Measurements from ENCODE around the gene GPATCH2. TPM values are rescaled to one million over a fixed set of nuclear protein-coding genes. Genes with fewer than 3 reads are reported as not detected.
"Not testable (repeated sequence)": the region's sequence is repeated elsewhere in the genome, so short reads cannot be mapped to it uniquely, and the experiment has no call there.

Gene GPATCH2
- total RNA-seq, 1 experiment from 2014 or later = 28.9 TPM

DNA sequence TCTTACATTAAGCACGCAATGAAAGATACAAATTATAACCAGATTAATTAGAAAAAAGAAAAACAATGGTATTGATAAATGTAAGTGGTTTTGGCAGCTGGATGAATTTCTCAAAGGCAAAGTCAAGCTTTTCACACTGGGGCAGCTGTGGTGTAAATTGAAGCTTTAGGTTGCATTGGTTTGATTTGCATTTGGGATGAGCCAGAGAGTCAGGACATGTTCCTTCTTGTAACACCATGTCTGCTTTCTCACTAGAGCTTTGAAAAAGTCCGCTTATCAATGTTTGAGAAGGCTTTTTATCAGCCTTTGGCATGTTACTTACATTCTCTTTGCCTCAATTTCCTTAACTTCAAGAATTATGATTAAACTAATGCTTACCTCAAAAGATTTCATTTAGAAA, 173.9 kb downstream of the GPATCH2 start:
- no peak for DNase-seq (ENCODE audit: extremely low read depth, low read depth)

DNA sequence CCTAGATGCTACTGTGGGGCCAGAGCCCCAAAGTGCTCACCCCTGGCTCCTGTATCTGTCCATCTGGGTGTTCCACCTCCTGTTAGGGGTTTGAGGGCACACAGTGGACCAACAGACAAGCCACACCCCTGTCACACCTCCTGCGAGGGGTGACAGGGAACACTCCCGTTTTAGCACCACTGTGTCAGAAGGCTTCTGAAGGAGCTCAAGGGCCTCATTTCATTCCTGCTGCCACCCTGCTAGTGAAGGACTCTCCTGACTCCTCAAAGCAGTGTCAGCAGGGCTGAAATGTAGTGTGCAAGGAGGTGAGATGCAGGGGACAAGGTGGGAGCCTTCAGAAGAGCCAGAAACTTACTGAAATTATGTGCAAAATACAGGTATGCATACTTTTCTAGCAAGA, 174.6 kb downstream of the GPATCH2 start:
- no peak for DNase-seq (ENCODE audit: extremely low read depth, low read depth)

DNA sequence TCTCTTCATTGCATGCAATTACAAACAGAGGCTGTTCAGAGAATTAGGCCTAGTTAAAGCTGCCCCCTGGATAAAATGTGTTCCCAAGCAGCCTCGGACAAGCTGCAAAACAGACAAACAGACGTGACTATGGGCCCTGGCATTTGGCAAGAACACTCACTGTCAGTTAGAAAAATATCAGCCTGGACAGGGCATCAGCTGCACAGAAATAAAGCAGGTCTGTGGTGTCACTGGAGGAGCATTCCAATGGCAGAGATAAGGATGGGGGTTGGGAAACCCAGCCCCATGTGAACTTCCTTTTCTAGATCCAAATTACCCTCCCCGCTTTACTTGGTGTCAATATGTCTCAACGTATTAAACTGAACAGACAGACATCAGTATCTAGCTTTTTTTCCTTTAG, 177.1 kb downstream of the GPATCH2 start:
- no peak for DNase-seq (ENCODE audit: extremely low read depth, low read depth)

DNA sequence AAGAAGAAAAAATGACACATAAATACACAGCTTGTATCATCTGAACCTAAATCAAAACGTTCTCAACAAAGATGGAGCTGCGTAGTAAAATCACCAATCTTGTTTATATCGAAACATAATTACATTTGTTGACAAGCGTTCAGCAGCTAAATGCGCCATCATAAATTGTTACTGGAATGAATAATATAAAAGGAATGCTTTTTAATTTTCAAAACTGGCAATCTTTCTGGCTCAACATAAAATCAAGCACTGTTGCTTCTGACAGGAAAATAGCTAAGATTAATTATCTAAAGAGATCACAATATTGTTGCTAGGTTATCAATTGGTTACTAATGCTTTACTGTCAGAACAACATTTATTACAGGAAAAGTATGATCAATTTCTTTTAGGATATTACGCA, 181.5 kb downstream of the GPATCH2 start:
- DNase-seq (ENCODE audit: extremely low read depth, low read depth) = no peak

DNA sequence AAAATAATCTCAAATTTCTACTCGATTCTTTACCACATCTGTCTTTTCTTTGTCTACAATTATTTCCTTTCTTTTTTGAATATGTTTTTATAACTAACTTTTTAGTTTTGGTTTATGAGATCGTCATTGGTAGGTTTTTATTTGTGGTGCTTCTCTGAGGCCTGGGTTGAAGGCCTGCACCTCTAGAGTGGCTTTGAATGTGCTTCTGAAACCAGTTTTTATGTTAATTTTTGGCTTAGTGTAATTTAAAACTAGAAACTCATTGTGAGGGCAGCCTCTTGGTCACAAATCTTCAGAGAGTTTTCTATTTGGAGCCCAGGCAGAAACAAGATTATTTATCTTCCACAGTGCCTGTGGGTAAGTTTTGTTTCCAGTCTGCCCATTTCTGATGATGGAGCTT, 187.0 kb downstream of the GPATCH2 start:
- no peak for DNase-seq (ENCODE audit: extremely low read depth, low read depth)

DNA sequence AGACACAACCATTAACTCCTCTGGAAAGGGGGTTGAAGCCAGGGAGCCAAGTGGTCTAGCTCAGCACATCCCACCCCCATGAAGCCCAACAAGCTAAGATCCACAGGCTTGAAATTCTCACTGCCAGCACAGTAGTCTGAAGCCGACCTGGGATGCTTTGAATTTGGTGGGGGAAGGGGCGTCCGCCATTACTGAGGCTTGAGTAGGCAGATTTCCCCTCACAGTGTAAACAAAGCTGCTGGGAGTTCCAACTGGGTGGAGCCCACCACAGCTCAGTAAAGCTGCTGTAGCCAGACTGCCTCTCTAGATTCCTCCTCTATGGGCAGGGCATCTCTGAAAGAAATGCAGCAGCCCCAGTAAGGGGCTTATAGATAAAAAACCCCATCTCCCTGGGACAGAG, 193.5 kb downstream of the GPATCH2 start:
- DNase-seq (ENCODE audit: extremely low read depth, low read depth) = no peak

DNA sequence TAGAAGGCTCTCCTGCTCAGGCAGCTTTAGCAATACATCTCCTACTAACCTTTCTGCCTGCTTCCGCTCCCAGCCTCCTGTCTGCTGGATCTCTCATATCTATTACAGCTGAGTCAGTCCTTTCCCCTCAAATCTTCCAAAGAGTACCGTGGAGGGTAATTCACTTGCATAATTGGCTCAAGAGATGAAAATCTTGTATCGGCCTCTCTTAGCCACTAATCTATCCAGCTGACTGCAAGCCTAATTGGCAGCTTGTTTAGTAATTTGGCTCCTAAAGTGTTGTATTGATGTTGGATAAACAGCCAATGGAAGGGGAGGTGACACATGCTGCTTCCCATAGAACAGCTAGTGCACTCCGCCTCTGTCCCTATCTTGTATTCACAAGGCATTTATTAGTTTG, 195.7 kb downstream of the GPATCH2 start:
- DNase-seq (ENCODE audit: extremely low read depth, low read depth) = no peak

DNA sequence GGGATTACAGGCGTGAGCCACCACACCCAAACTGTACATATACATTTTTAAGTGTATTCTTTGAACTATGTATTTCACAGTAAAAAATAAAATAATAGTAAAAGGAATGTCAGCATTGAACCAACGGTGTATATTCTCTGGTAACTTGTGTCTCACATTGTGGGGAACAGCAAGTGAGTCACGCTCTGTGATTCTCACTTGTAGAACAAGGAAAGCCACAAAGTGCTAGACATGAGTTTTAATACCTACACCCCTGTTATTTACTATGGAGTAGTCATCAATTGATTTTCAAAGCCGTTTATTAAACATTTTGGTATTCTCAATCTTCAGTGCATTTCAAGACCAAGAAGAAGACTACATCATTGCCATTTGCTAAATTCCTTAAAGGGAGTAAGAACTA, 197.2 kb downstream of the GPATCH2 start:
- no peak for DNase-seq (ENCODE audit: extremely low read depth, low read depth)

DNA sequence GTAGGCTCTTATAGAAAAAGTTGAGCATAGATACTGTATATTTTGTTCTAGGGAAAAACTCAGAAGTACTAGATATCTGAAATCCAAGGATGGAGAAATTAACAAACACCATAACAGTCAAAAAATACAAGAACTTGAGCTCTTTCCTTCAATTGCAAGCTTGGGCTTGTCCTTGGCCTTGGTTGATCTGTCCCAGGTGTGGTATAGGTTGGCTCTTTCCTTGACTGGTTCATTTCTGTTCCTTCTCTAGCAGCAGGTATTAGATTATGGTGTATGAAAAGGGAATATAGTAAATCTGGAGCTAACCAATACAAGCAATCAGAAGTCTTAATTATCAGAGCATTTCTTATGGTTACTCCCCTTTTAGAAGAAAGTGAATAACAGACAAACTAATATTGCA, 198.6 kb downstream of the GPATCH2 start:
- DNase-seq (ENCODE audit: extremely low read depth, low read depth) = no peak

DNA sequence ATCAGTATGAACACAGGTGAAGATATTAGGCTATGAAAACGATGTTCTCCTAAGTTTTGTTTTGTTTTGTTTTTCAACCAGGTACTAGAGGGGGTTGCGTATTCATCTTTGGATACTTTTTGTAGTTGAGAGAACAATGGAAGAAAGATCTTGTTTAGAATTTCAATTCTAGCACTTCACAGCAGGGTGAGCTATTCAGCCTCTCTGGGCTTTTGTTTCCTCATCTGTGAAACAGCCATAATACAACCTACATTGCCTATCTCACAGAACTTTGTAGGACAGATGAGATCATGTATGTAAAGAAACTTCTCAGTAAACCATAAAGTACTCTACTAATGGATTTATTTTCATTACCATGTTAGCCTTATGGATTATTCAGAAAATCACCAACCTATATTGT, 199.5 kb downstream of the GPATCH2 start:
- no peak for DNase-seq (ENCODE audit: extremely low read depth, low read depth)

DNA sequence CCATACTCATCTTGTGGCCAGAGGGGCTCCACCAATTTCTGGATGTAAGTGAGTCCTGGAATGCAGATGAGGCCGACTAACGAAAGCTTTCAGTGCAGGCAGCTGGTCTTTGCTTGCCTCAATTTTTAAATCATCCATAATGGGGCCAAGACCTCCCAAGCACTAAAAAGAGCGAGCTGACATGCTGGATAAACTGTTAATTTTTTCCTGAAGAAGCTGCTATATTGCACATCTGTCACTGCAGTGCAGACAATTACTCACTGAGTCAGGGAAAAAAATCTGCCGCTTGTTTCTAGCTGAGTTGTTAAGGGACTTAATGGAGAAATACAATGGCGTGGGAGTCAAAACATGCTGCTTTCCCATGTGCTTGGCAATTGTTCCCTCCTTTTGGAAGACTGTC, 205.5 kb downstream of the GPATCH2 start:
- DNase-seq (ENCODE audit: extremely low read depth, low read depth) = no peak

DNA sequence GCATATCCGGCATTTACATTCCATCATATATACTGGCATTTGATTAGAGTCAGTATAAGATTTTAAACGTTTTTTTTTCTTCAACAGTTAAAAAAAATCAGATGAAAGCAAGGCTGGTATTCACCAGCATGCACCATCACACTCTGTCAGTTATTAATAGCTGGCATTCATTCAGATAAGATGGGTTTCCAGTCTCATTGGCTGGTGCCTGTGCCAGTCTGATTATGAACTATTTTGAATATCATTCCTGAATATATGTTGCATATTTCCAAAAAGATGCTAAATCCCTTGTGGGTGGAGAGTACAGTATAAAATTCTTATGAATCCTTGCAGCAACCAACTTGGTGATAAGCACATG, 211.7 kb downstream of the GPATCH2 start:
- no peak for DNase-seq (ENCODE audit: extremely low read depth, low read depth)

DNA sequence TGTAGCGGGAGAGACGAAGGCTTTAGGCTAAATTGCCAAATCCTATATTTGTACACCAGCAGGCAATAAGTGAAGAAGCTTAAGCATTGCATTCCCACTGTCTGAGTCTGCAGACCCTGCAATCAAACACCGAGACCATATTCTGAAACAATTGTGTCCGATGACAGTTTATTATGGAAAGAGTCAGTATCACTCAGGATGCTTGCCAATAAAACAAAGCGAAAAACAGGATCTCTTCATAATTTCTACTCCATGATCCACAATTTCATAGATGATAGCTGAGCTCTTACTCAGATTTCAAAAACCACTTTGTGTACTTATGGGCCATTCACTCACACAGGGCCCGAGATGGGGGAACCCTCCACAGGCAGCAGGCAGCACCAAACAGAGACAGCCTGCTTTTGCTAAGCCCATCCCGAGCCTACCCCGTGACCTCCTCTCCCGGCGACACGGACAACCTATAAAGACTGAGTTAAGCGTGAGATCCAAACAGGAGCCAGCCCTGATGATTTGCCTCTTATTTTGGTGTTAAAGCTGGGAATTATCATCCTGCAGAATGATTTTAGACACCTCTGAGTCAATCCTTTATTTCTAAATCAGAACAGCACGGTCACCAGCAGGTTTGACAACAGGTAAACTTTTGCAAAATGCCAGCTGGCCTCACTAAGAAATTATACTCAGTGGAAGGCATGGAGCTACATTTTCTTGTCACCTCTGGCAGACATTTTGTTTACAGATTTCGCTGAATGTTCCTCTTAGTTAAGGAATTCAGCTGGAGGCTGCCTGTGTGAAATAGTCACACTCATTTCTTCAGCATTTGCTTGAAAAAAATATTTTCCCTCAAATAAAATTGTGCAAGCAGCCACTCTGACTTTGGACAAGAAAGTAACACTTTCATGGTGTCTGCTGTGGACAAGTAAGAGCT, 212.4 kb downstream of the GPATCH2 start:
- DNase-seq (ENCODE audit: extremely low read depth, low read depth) = no peak

DNA sequence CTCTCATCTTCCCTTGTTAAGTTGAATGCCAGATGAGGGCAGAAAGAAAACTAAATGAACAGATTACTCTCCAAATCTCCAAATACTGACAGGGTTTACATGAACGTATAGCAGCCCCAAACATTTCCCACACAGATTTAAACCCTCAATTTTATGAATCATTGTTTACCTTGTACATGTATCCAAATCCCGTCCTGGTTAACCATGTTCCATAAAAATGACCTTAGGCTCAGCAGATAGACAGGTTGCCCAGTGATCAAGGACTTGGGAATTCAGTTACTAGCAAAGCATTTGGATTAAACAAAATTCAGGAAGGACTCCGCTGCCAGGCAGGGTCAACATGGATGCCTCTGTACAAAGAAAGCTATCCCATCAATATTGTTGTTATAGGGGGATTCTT, 213.5 kb downstream of the GPATCH2 start:
- no peak for DNase-seq (ENCODE audit: extremely low read depth, low read depth)

DNA sequence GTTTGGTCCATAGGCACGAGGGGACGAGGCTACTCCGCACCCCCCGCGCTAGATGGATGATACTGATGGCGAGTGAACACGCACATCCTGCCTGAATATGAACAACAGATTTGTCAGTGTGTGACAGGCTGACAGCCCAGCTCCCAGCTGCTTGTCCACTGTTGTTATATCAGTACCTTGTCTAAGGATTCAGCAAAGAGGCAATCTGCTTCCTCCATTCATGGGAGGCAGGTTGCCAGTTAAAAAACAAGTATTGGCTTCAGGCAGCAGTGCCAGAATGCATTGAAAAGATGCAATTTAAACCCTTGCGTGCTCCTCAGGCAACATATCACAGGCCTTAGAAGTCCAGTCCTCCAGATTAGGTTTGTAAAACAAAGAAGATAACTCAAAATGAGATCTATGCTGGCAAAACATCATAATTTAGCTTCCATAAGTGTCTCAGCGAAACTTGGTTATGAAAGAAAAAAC, 223.3 kb downstream of the GPATCH2 start:
- DNase-seq (ENCODE audit: extremely low read depth, low read depth) = no peak

DNA sequence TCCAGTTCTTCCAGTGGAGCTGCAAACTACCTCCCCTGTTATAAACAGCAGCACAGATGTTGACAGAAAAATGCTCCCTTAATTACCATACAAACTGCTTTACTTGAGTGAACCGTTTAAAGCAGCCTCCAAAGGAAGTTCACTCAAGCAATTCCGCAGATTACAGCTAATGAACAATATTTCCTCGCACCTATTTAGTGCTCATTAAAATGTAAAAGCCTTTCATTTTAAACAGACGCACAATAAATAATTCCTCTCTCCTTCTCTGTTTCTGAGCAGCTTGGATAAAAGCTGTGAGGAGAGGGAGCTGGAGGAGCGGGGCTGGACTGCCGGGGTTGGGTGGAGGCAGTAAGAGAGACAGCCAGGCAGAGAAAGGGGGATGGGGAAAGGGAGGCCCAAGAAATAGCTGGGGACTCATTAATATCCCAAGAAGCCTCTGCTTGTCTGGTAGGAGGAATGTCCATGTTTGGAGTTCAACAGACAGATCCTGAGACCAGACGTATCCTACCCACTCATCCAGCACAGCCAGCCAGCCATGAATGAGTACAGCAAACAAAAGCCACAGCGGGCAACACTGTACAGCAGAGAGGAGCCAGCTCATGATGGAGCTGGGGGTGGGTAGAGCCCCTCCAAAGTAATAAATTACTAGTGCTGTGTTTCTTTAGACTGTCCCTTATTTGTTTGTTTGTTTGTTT, 227.7 kb downstream of the GPATCH2 start:
- no peak for DNase-seq (ENCODE audit: extremely low read depth, low read depth)

DNA sequence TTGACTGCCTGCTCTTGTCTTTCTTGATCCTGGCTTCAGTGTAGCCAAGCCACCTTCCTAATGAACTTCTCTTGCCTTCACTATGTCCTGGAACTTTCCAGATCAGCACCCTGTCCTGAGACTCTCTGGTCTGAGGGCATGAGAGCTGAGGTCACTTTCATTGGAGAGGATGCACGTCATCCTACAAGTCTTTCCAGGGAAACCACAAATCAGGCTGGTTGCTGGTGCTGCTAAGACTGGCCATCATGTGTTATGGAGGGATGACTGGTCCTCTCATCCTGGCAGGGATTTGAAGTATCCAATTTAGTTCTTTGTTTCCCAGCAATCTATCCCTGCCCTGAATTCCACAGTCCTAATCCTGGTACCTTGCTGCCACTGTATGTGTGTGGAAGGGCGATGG, 228.6 kb downstream of the GPATCH2 start:
- no peak for DNase-seq (ENCODE audit: extremely low read depth, low read depth)

DNA sequence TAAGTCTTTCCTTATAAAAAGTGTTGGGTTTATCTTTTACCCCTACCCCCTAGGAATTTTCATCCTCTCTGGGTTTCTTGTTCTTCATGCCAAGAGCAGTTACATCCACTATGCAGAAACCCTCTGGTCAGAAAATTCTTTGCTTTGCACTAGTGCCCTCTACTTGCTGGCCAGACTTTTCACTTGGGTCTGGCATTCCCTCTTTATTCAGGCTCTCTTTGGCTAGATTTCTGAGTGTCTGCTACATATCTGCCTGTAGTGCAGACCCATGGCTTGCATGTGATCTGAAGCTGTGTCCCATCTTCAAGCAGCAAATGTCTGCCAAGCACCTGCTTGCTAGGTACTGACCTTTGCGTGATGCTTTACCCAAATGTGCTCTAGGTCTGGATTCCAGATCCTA, 237.0 kb downstream of the GPATCH2 start:
- no peak for DNase-seq (ENCODE audit: extremely low read depth, low read depth)

DNA sequence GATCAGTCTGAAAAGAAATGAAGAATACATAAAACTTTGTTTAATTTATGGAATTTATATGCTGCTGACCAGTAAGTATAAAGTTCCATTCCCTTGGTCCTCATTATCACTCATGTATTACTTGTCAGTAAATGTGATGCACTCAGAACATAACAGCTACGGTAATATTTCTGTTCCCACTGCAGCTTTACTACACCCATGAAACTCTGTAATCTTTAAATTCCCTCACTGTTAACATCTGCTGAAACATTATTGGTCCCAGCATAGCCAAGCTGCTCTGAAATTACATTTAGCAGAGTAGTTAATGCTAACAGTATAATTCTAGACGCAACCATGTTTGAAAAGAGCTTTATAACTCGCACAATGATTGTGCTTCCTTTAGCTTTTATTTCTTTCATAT, 238.4 kb downstream of the GPATCH2 start:
- no peak for DNase-seq (ENCODE audit: extremely low read depth, low read depth)

DNA sequence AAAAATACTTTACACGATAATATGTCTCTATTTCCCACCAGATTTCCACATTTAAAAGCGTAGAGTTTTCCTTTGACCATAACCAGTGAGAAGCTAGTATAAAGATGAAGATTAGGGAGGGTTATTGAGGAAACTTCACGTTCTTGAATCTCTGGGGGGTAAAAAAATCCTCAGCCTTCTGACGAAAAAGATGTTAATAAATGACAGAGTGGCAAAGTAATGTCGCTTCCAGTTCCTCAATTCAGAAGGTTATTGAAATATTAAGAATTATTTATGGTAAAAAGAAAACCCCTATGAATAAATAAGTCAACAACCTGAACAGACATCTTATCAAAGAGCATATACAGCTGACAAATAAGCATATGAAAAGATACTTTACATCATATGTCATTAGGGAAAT, 241.0 kb downstream of the GPATCH2 start:
- DNase-seq (ENCODE audit: extremely low read depth, low read depth) = no peak

DNA sequence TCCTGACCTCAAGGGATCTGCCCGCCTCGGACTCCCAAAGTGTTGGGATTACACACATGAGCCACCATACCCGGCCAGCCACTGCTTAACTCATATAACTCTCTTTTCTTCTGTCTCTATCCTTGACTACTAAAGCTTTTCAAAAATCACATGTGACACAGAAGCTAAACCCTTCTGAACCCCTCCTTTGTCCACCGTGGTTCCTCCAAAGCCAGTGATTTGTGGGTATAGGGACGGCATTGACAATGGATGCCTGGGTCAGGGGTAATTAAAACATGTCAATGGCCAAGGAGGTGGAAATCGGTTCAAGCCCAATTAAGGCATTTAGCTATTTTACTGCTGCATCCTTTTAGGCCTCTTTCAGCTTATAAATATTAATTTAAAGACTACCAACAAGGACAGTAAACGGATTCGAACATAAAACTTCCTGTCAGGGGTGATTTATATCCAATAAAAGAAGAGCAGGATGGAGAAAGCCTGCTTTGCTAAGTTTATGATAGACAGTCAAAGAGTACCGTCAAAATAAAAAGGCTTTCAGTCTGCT, 242.3 kb downstream of the GPATCH2 start:
- no peak for DNase-seq (ENCODE audit: extremely low read depth, low read depth)

DNA sequence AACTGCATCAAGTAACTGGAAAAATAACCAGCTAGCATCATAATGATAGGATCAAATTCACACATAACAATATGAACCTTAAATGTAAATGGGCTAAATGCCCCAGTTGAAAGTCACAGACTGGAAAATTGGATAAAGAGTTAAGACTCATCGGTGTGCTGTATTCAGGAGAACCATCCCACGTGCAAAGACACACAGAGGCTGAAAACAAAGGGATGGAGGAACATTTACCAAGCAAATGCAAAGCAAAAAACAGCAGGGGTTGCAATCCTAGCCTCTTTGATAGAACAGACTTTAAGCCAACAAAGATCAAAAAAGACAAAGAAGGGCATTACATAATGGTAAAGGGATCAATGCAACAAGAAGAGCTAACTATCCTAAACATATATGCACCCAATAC, 249.1 kb downstream of the GPATCH2 start:
- not testable (repeated sequence) for DNase-seq (ENCODE audit: extremely low read depth, low read depth)
